MM.1S (cell line): ENCODE measurements around the gene PDYN.

Experiments used
- EZH2 ChIP-seq: fragments of 300-600 bp; sonication (generic); optimal IDR thresholded peaks from 2 replicates; pipeline ENCODE3; 2017; ENCODE audit warnings: low read depth, mild to moderate bottlenecking, antibody characterized with exemption, low read length, mixed read lengths
- TF ChIP-seq, protein P1 (sequence below): fragments of 300-600 bp; sonication (generic); IDR thresholded peaks from 2 replicates; pipeline ENCODE4 v1.5.1; 2016; ENCODE audit warnings: antibody characterized with exemption, low read length, mixed read lengths

DNA sequence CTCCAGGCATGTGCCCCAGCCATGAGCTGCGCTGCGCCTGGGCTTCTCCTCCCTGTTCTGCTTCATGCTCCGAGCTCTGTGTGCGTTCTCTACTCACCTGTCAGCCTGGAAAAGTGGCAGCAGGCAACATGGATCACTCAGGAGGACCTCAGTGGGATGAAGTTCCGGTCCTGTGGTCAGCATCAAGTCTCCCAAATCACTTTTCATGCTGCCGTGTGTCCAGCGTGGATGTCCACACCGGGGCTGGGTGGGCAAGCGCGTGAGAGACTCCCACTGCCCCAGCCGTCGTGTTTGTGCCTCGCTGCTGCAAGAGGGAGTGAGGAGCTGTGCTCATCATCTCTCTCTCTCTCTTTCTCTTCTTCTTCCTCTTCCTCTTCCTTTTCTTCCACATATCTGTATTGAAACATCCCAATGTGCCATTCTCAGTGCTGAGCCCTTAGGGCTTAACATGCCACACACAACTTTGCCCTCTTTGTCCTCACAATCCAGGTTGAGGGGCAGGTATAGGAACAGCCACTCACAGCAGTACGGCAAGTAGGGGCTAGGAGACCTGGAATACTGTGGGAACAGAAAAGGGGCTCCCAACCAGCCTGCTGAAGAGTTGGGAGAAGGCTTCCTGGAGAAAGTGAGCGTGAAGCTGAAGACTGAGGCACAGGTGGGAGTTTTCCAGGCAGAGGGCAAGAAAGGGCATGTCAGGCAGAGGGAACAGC lies 3.8 kb upstream of the PDYN start:
- TF ChIP-seq, protein P1, sequence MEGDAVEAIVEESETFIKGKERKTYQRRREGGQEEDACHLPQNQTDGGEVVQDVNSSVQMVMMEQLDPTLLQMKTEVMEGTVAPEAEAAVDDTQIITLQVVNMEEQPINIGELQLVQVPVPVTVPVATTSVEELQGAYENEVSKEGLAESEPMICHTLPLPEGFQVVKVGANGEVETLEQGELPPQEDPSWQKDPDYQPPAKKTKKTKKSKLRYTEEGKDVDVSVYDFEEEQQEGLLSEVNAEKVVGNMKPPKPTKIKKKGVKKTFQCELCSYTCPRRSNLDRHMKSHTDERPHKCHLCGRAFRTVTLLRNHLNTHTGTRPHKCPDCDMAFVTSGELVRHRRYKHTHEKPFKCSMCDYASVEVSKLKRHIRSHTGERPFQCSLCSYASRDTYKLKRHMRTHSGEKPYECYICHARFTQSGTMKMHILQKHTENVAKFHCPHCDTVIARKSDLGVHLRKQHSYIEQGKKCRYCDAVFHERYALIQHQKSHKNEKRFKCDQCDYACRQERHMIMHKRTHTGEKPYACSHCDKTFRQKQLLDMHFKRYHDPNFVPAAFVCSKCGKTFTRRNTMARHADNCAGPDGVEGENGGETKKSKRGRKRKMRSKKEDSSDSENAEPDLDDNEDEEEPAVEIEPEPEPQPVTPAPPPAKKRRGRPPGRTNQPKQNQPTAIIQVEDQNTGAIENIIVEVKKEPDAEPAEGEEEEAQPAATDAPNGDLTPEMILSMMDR = no peak
- no peak for TF ChIP-seq EZH2
